Fibroblast of lung (primary cell): Measurements from ENCODE around the gene HIVEP3. TPM values are rescaled to one million over a fixed set of nuclear protein-coding genes. Genes with fewer than 3 reads are reported as not detected.

Source experiments
- DNase-seq, 2 donors: peaks; one replicate each; pipeline versions ENCODE4 v3.0.0 to v3.0.0-alpha.2; 2010; ENCODE audit warnings: low read depth in 2 of 2
- H2AFZ ChIP-seq: 2 replicates; pipeline ENCODE4 v1.5.1; 2012; ENCODE audit warnings: low read length, control low read depth, inconsistent platforms
- H3K27ac ChIP-seq: 2 replicates; pipeline ENCODE4 v1.5.1; 2011; ENCODE audit warnings: low read length, control low read depth; ENCODE audit not compliant: insufficient read depth
- H3K27me3 ChIP-seq: 2 replicates; pipeline ENCODE4 v1.5.1; 2011; ENCODE audit warnings: mild to moderate bottlenecking, low read length; ENCODE audit not compliant: control insufficient read depth, insufficient read depth
- H3K36me3 ChIP-seq: 2 replicates; pipeline ENCODE4 v1.5.1; 2011; ENCODE audit warnings: low read length; ENCODE audit not compliant: control insufficient read depth, insufficient read depth
- H3K4me1 ChIP-seq: 2 replicates; pipeline ENCODE4 v1.5.1; 2011; ENCODE audit warnings: low read length; ENCODE audit not compliant: control insufficient read depth, insufficient read depth; ENCODE audit errors: extremely low read depth
- H3K4me2 ChIP-seq: 2 replicates; pipeline ENCODE4 v1.5.1; 2011; ENCODE audit warnings: low read length, control low read depth; ENCODE audit not compliant: insufficient read depth; ENCODE audit errors: extremely low read depth
- H3K4me3 ChIP-seq, 4 experiments: fragments of 200-600 bp in 1 of 4; sonication (generic) in 1 of 4; replicated peaks in 1 of 4; 2 replicates each; pipeline ENCODE4 v1.5.1; 2011 to 2016; ENCODE audit warnings: low read length in 4 of 4, low read depth in 3 of 4, mild to moderate bottlenecking in 3 of 4, control low read depth in 2 of 4, inconsistent platforms in 1 of 4, mixed read lengths in 1 of 4; ENCODE audit not compliant: insufficient read depth in 1 of 4; ENCODE audit errors: control extremely low read depth in 1 of 4
- H3K79me2 ChIP-seq: 2 replicates; pipeline ENCODE4 v1.5.1; 2012; ENCODE audit warnings: mild to moderate bottlenecking, low read length, inconsistent platforms; ENCODE audit not compliant: control insufficient read depth, insufficient read depth
- H3K9ac ChIP-seq: 2 replicates; pipeline ENCODE4 v1.5.1; 2011; ENCODE audit warnings: mild to moderate bottlenecking, low read length, control low read depth; ENCODE audit not compliant: insufficient read depth
- H3K9me3 ChIP-seq: 2 replicates; pipeline ENCODE4 v1.5.1; 2012; ENCODE audit warnings: low read depth, low read length; ENCODE audit not compliant: control insufficient read depth, insufficient read depth
- H4K20me1 ChIP-seq: 2 replicates; pipeline ENCODE4 v1.5.1; 2011; ENCODE audit warnings: low read length; ENCODE audit not compliant: control insufficient read depth, insufficient read depth; ENCODE audit errors: extremely low read depth
- EZH2 ChIP-seq: IDR thresholded peaks from 2 replicates; pipeline ENCODE4 v1.5.1; 2012; ENCODE audit warnings: low read length, control low read depth, mild to moderate bottlenecking; ENCODE audit errors: missing control alignments
- polyA plus RNA-seq, 2 donors: library from polyadenylated mRNA; depleted of rRNA in 1 of 2; stranded (reverse) in 1 of 2; unstranded in 1 of 2; fragments of >200 nt; gene quantifications; 2 replicates each; pipeline ENCODE4 v1.2.1, GENCODE V29; 2011 to 2012; ENCODE audit warnings: missing spikeins in 1 of 2
- total RNA-seq: library from RNA; depleted of rRNA; stranded (reverse); fragments of >200 nt; gene quantifications from 2 replicates; pipeline ENCODE4 v1.2.1, GENCODE V29; 2014
- TF ChIP-seq, protein P1 (sequence below), 2 donors: IDR thresholded peaks in 1 of 2; conservative IDR thresholded peaks in 1 of 2; 1 replicate in 1 of 2; 2 replicates in 1 of 2; pipeline ENCODE4 v1.5.1; 2011 to 2012; ENCODE audit warnings: low read length in 2 of 2, control low read depth in 1 of 2, inconsistent platforms in 1 of 2, low read depth in 1 of 2, mild to moderate bottlenecking in 1 of 2

Gene HIVEP3
- total and polyA plus RNA-seq, 2 donors (not counting 1 experiment from before 2014, with no cell fraction given): 0.83 to 3.2 TPM

- no peak overlapping the region for H3K4me2 ChIP-seq
- TF ChIP-seq EZH2: no peak
- TF ChIP-seq, protein P1, sequence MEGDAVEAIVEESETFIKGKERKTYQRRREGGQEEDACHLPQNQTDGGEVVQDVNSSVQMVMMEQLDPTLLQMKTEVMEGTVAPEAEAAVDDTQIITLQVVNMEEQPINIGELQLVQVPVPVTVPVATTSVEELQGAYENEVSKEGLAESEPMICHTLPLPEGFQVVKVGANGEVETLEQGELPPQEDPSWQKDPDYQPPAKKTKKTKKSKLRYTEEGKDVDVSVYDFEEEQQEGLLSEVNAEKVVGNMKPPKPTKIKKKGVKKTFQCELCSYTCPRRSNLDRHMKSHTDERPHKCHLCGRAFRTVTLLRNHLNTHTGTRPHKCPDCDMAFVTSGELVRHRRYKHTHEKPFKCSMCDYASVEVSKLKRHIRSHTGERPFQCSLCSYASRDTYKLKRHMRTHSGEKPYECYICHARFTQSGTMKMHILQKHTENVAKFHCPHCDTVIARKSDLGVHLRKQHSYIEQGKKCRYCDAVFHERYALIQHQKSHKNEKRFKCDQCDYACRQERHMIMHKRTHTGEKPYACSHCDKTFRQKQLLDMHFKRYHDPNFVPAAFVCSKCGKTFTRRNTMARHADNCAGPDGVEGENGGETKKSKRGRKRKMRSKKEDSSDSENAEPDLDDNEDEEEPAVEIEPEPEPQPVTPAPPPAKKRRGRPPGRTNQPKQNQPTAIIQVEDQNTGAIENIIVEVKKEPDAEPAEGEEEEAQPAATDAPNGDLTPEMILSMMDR (conservative IDR thresholded peaks at IDR 0.05 in 1 of 2, IDR thresholded peaks at IDR 0.05 in 1 of 2; ENCODE audit: low read depth in 1 of 2, low read length in 2 of 2): no peak
- no peak overlapping the region for H2AFZ ChIP-seq
- H3K79me2 ChIP-seq: no peaks in the 10 kb centered on the region
- DNase-seq: no peak
- H3K9me3 ChIP-seq: no peaks in the 10 kb centered on the region
- no peak overlapping the region for H3K27ac ChIP-seq
- no peaks in the 10 kb centered on the region for H3K27me3 ChIP-seq
- H3K9ac ChIP-seq: no peak overlapping the region
- H3K4me1 ChIP-seq: peaks cover 7% of the 10 kb centered on the region
- no peak overlapping the region for H3K4me3 ChIP-seq
- H4K20me1 ChIP-seq: no peaks in the 10 kb centered on the region
- no peaks in the 10 kb centered on the region for H3K36me3 ChIP-seq
Observed at GRCh38 chr1:41668967-41669366, 249.8 kb downstream of the HIVEP3 start.

DNA sequence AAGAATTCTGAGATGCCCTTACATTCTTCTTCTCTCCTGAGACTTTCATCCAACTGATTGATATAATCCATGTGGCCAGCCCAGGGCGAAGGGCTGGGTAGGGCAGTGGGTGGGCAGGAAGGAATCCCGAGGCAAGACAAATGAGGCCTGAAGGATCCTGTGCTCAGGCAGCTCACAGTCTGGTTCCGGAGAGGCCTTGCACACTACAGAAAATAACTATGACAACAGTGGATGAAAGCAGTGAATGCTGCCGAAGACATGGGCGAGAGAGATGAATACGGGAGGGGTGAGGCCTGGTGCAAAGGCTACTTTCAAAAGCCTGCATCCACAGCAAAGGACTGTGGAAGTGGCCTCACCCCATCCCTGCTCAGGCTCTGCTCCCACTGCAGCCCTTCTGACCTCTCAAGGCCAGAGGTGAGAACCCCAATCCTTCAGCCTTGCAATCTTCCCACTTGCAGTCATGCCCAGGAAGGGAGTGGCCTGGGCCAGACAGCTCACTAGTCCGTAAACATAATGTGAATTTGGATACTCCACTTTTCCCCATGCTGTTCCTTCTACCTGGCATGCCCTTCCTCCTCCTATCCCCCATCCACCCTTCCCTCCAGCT, 250.6 kb downstream of the HIVEP3 start:
- Histone ChIP-seq H3K36me3 (no peaks in the 10 kb centered on the region), H2AFZ (no peak overlapping the region), H3K27me3 (no peaks in the 10 kb centered on the region), H3K9ac (no peak overlapping the region), H3K79me2 (no peaks in the 10 kb centered on the region), H3K4me3 (no peak overlapping the region), H3K4me2 (no peak overlapping the region), H3K9me3 (no peaks in the 10 kb centered on the region), H3K4me1 (peaks cover 7% of the 10 kb centered on the region), H3K27ac (no peak overlapping the region), H4K20me1 (no peaks in the 10 kb centered on the region)
- DNase-seq: no peak
- TF ChIP-seq, protein P1 (conservative IDR thresholded peaks at IDR 0.05 in 1 of 2, IDR thresholded peaks at IDR 0.05 in 1 of 2; ENCODE audit: low read depth in 1 of 2, low read length in 2 of 2): no peak
- TF ChIP-seq EZH2: no peak

GRCh38 chr1:41666981-41667631, 251.6 kb downstream of the HIVEP3 start:
- Histone ChIP-seq H3K4me1 (peaks cover 5% of the 10 kb centered on the region), H3K79me2 (no peaks in the 10 kb centered on the region), H3K4me3 (no peak overlapping the region), H3K9ac (no peak overlapping the region), H3K27me3 (no peaks in the 10 kb centered on the region), H4K20me1 (no peaks in the 10 kb centered on the region), H3K9me3 (no peaks in the 10 kb centered on the region), H3K4me2 (no peak overlapping the region), H2AFZ (no peak overlapping the region), H3K27ac (no peak overlapping the region), H3K36me3 (no peaks in the 10 kb centered on the region)
- TF ChIP-seq, protein P1 (conservative IDR thresholded peaks at IDR 0.05 in 1 of 2, IDR thresholded peaks at IDR 0.05 in 1 of 2; ENCODE audit: low read depth in 1 of 2, low read length in 2 of 2): no peak
- no peak for TF ChIP-seq EZH2
- DNase-seq: peak in 1 of 2 donors; percentile 45
